ENCODE results near the gene SLC26A9. TPM values are rescaled to one million over a fixed set of nuclear protein-coding genes. Genes with fewer than 3 reads are reported as not detected.
"Not testable (repeated sequence)": the region's sequence is repeated elsewhere in the genome, so short reads cannot be mapped to it uniquely, and the experiment has no call there.

The SLC26A9 gene
- total RNA-seq, 1 donor from 2014 or later: not detected

- H3K27ac Mint-ChIP-seq (ENCODE audit: unreplicated experiment): peak overlapping the region; percentile 75
- not testable (repeated sequence) for H3K9me3 Mint-ChIP-seq (ENCODE audit: low read depth); DNase-seq (ENCODE audit: low spot score); H3K27me3 Mint-ChIP-seq (ENCODE audit: low read depth)
- peak overlapping the region; percentile 7 for H3K4me3 Mint-ChIP-seq (ENCODE audit: unreplicated experiment)
- peaks cover 11% of the 10 kb centered on the region for H3K36me3 Mint-ChIP-seq (ENCODE audit: low read depth)
- H3K4me1 Mint-ChIP-seq (ENCODE audit: low read depth): peaks cover 32% of the 10 kb centered on the region
These were observed 53.5 kb downstream of the SLC26A9 start for GRCh38 chr1:205889706-205890105.

GRCh38 chr1:205889006-205889405 is 54.2 kb downstream of the SLC26A9 start:
- not testable (repeated sequence) for H3K27me3 Mint-ChIP-seq (ENCODE audit: low read depth); H3K4me3 Mint-ChIP-seq (ENCODE audit: unreplicated experiment); H3K36me3 Mint-ChIP-seq (ENCODE audit: low read depth); H3K9me3 Mint-ChIP-seq (ENCODE audit: low read depth); DNase-seq (ENCODE audit: low spot score)
- H3K27ac Mint-ChIP-seq (ENCODE audit: unreplicated experiment): peak overlapping the region; percentile 75
- peaks cover 32% of the 10 kb centered on the region for H3K4me1 Mint-ChIP-seq (ENCODE audit: low read depth)

GRCh38 chr1:205883792-205884191 is 59.5 kb downstream of the SLC26A9 start:
- no peak for TF ChIP-seq CTCF (IDR thresholded peaks at IDR 0.05)
- Mint-ChIP-seq H3K4me3 (ENCODE audit: unreplicated experiment) (no peak overlapping the region), H3K4me1 (ENCODE audit: low read depth) (peaks cover 7% of the 10 kb centered on the region), H3K27ac (ENCODE audit: unreplicated experiment) (no peak overlapping the region), H3K27me3 (ENCODE audit: low read depth) (no peaks in the 10 kb centered on the region), H3K9me3 (ENCODE audit: low read depth) (peaks cover 19% of the 10 kb centered on the region), H3K36me3 (ENCODE audit: low read depth) (peaks cover 9% of the 10 kb centered on the region)
- DNase-seq (ENCODE audit: low spot score): no peak

- H3K27me3 Mint-ChIP-seq (ENCODE audit: low read depth): no peaks in the 10 kb centered on the region
- H3K36me3 Mint-ChIP-seq (ENCODE audit: low read depth): peaks cover 14% of the 10 kb centered on the region
- TF ChIP-seq CTCF (IDR thresholded peaks at IDR 0.05): no peak
- H3K9me3 Mint-ChIP-seq (ENCODE audit: low read depth): peaks cover 30% of the 10 kb centered on the region
- peaks cover 4% of the 10 kb centered on the region for H3K4me1 Mint-ChIP-seq (ENCODE audit: low read depth)
- no peak overlapping the region for H3K4me3 Mint-ChIP-seq (ENCODE audit: unreplicated experiment)
- no peak for DNase-seq (ENCODE audit: low spot score)
- no peak overlapping the region for H3K27ac Mint-ChIP-seq (ENCODE audit: unreplicated experiment)
These were observed 62.3 kb downstream of the SLC26A9 start for GRCh38 chr1:205880923-205881322.

GRCh38 chr1:205879974-205880373 is 63.3 kb downstream of the SLC26A9 start:
- TF ChIP-seq CTCF (IDR thresholded peaks at IDR 0.05): no peak

GRCh38 chr1:205878026-205878425 is 65.2 kb downstream of the SLC26A9 start:
- no peak for TF ChIP-seq CTCF (IDR thresholded peaks at IDR 0.05)
- Mint-ChIP-seq H3K36me3 (ENCODE audit: low read depth) (peaks cover 14% of the 10 kb centered on the region), H3K4me1 (ENCODE audit: low read depth) (no peaks in the 10 kb centered on the region), H3K4me3 (ENCODE audit: unreplicated experiment) (no peak overlapping the region), H3K9me3 (ENCODE audit: low read depth) (peaks cover 30% of the 10 kb centered on the region), H3K27me3 (ENCODE audit: low read depth) (no peaks in the 10 kb centered on the region), H3K27ac (ENCODE audit: unreplicated experiment) (no peak overlapping the region)
- no peak for DNase-seq (ENCODE audit: low spot score)

More at GRCh38 chr1:205879974-205880373, 63.3 kb downstream of the SLC26A9 start:
- no peaks in the 10 kb centered on the region for H3K27me3 Mint-ChIP-seq (ENCODE audit: low read depth)
- peaks cover 4% of the 10 kb centered on the region for H3K4me1 Mint-ChIP-seq (ENCODE audit: low read depth)
- H3K27ac Mint-ChIP-seq (ENCODE audit: unreplicated experiment): no peak overlapping the region
- H3K9me3 Mint-ChIP-seq (ENCODE audit: low read depth): peaks cover 30% of the 10 kb centered on the region
- no peak overlapping the region for H3K4me3 Mint-ChIP-seq (ENCODE audit: unreplicated experiment)
- DNase-seq (ENCODE audit: low spot score): no peak
- peaks cover 14% of the 10 kb centered on the region for H3K36me3 Mint-ChIP-seq (ENCODE audit: low read depth)

GRCh38 chr1:205873148-205873547 is 70.1 kb downstream of the SLC26A9 start:
- H3K36me3 Mint-ChIP-seq (ENCODE audit: low read depth); H3K27ac Mint-ChIP-seq (ENCODE audit: unreplicated experiment); H3K4me1 Mint-ChIP-seq (ENCODE audit: low read depth); H3K27me3 Mint-ChIP-seq (ENCODE audit: low read depth); DNase-seq (ENCODE audit: low spot score); H3K9me3 Mint-ChIP-seq (ENCODE audit: low read depth); H3K4me3 Mint-ChIP-seq (ENCODE audit: unreplicated experiment): not testable (repeated sequence)
